Measurements from ENCODE around the gene SNRPA.

Gene SNRPA

GRCh38 chr19:40791996-40792395 is 41.0 kb downstream of the SNRPA start:
- Histone ChIP-seq H3K9ac (ENCODE audit: low read length) (no peak overlapping the region), H3K4ac (ENCODE audit: low read depth, low read length) (no peak overlapping the region), H2AK5ac (ENCODE audit: low read length) (no peak overlapping the region), H2BK120ac (ENCODE audit: insufficient read depth, low read length, poor library complexity) (no peak overlapping the region), H3K14ac (ENCODE audit: low read length) (no peak overlapping the region), H3K4me2 (ENCODE audit: low read length) (no peak overlapping the region), H4K91ac (ENCODE audit: low read depth, low read length) (no peak overlapping the region), H2BK5ac (ENCODE audit: low read depth, low read length, poor library complexity) (no peak overlapping the region), H4K8ac (ENCODE audit: low read depth, low read length) (no peak overlapping the region), H3K9me3 (ENCODE audit: insufficient read depth, low read depth, low read length) (no peaks in the 10 kb centered on the region), H3K79me1 (ENCODE audit: low read length) (peaks cover 2% of the 10 kb centered on the region), H3K79me2 (ENCODE audit: control insufficient read depth, insufficient read depth, low read length, poor library complexity) (no peaks in the 10 kb centered on the region), H3K18ac (ENCODE audit: low read length) (no peak overlapping the region), H3K4me3 (ENCODE audit: low read depth, low read length) (no peak overlapping the region), H3K23ac (ENCODE audit: low read length) (no peak overlapping the region), H3K27me3 (ENCODE audit: insufficient read depth, low read length) (no peaks in the 10 kb centered on the region), H3K27ac (ENCODE audit: low read depth, low read length) (no peak overlapping the region), H3K36me3 (ENCODE audit: control insufficient read depth in 1 of 2, insufficient read depth in 2 of 2, low read length in 2 of 2) (no peaks in the 10 kb centered on the region), H2AFZ (ENCODE audit: insufficient read depth, low read length, poor library complexity) (no peak overlapping the region), H2BK12ac (ENCODE audit: low read length) (no peak overlapping the region), H4K12ac (ENCODE audit: low read depth, low read length) (no peak overlapping the region), H3K4me1 (ENCODE audit: control insufficient read depth in 1 of 2, insufficient read depth in 2 of 2, low read length in 2 of 2) (no peaks in the 10 kb centered on the region)
- WGBS (ENCODE audit: extremely low coverage, insufficient coverage, insufficient read length), result no CpG with 5 or more reads among the region's 3 CpGs
- no peak for DNase-seq

GRCh38 chr19:40797166-40797962 is 46.4 kb downstream of the SNRPA start:
- Histone ChIP-seq H3K79me2 (ENCODE audit: control insufficient read depth, insufficient read depth, low read length, poor library complexity) (peaks cover 27% of the 10 kb centered on the region), H3K14ac (ENCODE audit: low read length) (no peak overlapping the region)
- no CpG with 5 or more reads among the region's 14 CpGs for WGBS (ENCODE audit: extremely low coverage, insufficient coverage, insufficient read length)

GRCh38 chr19:40797963-40798682 is 47.1 kb downstream of the SNRPA start:
- H2BK120ac ChIP-seq (ENCODE audit: insufficient read depth, low read length, poor library complexity), result no peak overlapping the region
- H3K4me2 ChIP-seq (ENCODE audit: low read length), result peak overlapping the region; percentile 81
- peaks cover 32% of the 10 kb centered on the region for H3K79me2 ChIP-seq (ENCODE audit: control insufficient read depth, insufficient read depth, low read length, poor library complexity)
- no peak overlapping the region for H3K23ac ChIP-seq (ENCODE audit: low read length)
- peaks cover 24 to 34% of the 10 kb centered on the region in 2 experiments for H3K4me1 ChIP-seq (ENCODE audit: control insufficient read depth in 1 of 2, insufficient read depth in 2 of 2, low read length in 2 of 2)
- H3K27ac ChIP-seq (ENCODE audit: low read depth, low read length), result peak overlapping the region; percentile 63
- no peak overlapping the region for H2BK5ac ChIP-seq (ENCODE audit: low read depth, low read length, poor library complexity)
- WGBS (ENCODE audit: extremely low coverage, insufficient coverage, insufficient read length), result no CpG with 5 or more reads among the region's 28 CpGs
- H2AFZ ChIP-seq (ENCODE audit: insufficient read depth, low read length, poor library complexity), result no peak overlapping the region
- no peak overlapping the region for H4K91ac ChIP-seq (ENCODE audit: low read depth, low read length)
- H4K8ac ChIP-seq (ENCODE audit: low read depth, low read length), result peak overlapping the region; percentile 25
- peaks cover 10% of the 10 kb centered on the region for H3K79me1 ChIP-seq (ENCODE audit: low read length)
- H3K18ac ChIP-seq (ENCODE audit: low read length), result no peak overlapping the region
- H3K9me3 ChIP-seq (ENCODE audit: insufficient read depth, low read depth, low read length), result peaks cover 2% of the 10 kb centered on the region
- peak overlapping the region; percentile 64 for H3K4me3 ChIP-seq (ENCODE audit: low read depth, low read length)
- H3K27me3 ChIP-seq (ENCODE audit: insufficient read depth, low read length), result no peaks in the 10 kb centered on the region
- peaks cover 25 to 27% of the 10 kb centered on the region in 2 experiments for H3K36me3 ChIP-seq (ENCODE audit: control insufficient read depth in 1 of 2, insufficient read depth in 2 of 2, low read length in 2 of 2)
- H2AK5ac ChIP-seq (ENCODE audit: low read length), result no peak overlapping the region
- no peak overlapping the region for H3K9ac ChIP-seq (ENCODE audit: low read length)
- no peak overlapping the region for H2BK12ac ChIP-seq (ENCODE audit: low read length)
- no peak overlapping the region for H4K12ac ChIP-seq (ENCODE audit: low read depth, low read length)
- no peak overlapping the region for H3K4ac ChIP-seq (ENCODE audit: low read depth, low read length)
- DNase-seq, result peak; percentile 97 to 98
- no peak overlapping the region for H3K14ac ChIP-seq (ENCODE audit: low read length)

More at GRCh38 chr19:40797166-40797962, 46.4 kb downstream of the SNRPA start:
- peaks cover 10% of the 10 kb centered on the region for H3K79me1 ChIP-seq (ENCODE audit: low read length)
- H3K9ac ChIP-seq (ENCODE audit: low read length), result no peak overlapping the region
- H3K23ac ChIP-seq (ENCODE audit: low read length), result no peak overlapping the region
- no peak overlapping the region for H3K4ac ChIP-seq (ENCODE audit: low read depth, low read length)
- peak overlapping the region; percentile 4 for H2BK120ac ChIP-seq (ENCODE audit: insufficient read depth, low read length, poor library complexity)
- H3K27ac ChIP-seq (ENCODE audit: low read depth, low read length), result no peak overlapping the region
- no peak overlapping the region for H4K8ac ChIP-seq (ENCODE audit: low read depth, low read length)
- H2BK5ac ChIP-seq (ENCODE audit: low read depth, low read length, poor library complexity), result no peak overlapping the region
- no peak overlapping the region for H4K91ac ChIP-seq (ENCODE audit: low read depth, low read length)
- peaks cover 18 to 19% of the 10 kb centered on the region in 2 experiments for H3K36me3 ChIP-seq (ENCODE audit: control insufficient read depth in 1 of 2, insufficient read depth in 2 of 2, low read length in 2 of 2)
- H4K12ac ChIP-seq (ENCODE audit: low read depth, low read length), result no peak overlapping the region
- peaks cover 18 to 26% of the 10 kb centered on the region in 2 experiments for H3K4me1 ChIP-seq (ENCODE audit: control insufficient read depth in 1 of 2, insufficient read depth in 2 of 2, low read length in 2 of 2)
- no peak overlapping the region for H3K4me3 ChIP-seq (ENCODE audit: low read depth, low read length)
- H3K18ac ChIP-seq (ENCODE audit: low read length), result no peak overlapping the region
- DNase-seq, result peak in 1 of 2 donors; percentile 43
- H2AFZ ChIP-seq (ENCODE audit: insufficient read depth, low read length, poor library complexity), result no peak overlapping the region
- H3K9me3 ChIP-seq (ENCODE audit: insufficient read depth, low read depth, low read length), result no peaks in the 10 kb centered on the region
- H3K27me3 ChIP-seq (ENCODE audit: insufficient read depth, low read length), result no peaks in the 10 kb centered on the region
- no peak overlapping the region for H3K4me2 ChIP-seq (ENCODE audit: low read length)
- no peak overlapping the region for H2BK12ac ChIP-seq (ENCODE audit: low read length)
- peak overlapping the region; percentile 18 for H2AK5ac ChIP-seq (ENCODE audit: low read length)

DNA sequence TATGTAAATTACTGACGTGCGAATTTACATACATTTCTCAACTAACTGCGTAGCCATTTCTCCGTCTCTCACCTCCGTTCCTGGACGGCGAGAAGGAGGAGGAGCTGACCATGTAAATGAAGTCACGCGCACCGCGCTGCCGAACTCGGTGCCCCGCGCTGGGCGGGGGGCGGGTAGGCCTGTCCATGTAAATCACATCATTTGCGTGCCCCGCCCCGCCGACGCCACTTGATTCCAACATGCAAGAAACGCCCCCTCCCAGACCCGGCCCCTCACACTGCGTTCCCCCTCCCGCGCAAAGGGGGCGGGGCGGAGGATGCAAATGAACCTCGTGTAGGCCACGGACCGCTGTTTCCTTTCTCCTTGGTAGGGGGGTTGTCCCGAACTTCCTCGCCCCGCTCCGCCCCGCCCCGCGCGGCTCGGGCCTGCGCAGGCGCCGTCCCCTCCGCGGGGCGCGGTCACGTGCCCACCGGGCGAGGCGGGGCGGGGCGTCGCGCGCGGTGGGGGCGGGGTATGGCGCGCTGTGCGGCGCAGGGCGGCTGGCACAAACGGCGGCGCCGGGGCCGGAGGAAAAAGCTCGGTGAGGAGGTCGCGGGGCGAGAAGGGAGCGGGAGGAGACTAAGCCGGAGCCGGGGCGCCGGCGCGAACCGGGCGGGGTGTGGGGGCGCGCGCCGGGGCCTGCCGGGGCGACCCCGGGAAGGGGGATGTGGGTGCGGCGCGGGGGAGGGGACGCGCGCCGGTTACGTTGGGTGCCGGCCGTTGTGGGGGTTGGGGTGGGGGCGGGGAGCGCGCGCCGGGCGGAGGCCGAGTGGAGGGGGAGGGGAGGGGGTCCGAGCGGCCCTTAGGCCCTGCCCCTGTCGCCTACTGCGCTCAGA is 47.9 kb downstream of the SNRPA start, which contains the start of gene EGLN2:
TSS of gene EGLN2 (plus strand) at position 509 of the 875 bp plus-strand sequence. CDS start 1,382 bp downstream, outside the sequence.
- peak within 1 kb of the TSS; percentile 83 for H3K4me2 ChIP-seq (ENCODE audit: low read length)
- peak within 1 kb of the TSS; percentile 87 for H2BK120ac ChIP-seq (ENCODE audit: insufficient read depth, low read length, poor library complexity)
- H4K91ac ChIP-seq (ENCODE audit: low read depth, low read length), result peak within 1 kb of the TSS; percentile 90
- peak within 1 kb of the TSS; percentile 81 for H3K27ac ChIP-seq (ENCODE audit: low read depth, low read length)
- peaks cover 31 to 40% of the 10 kb centered on the region in 2 experiments for H3K4me1 ChIP-seq (ENCODE audit: control insufficient read depth in 1 of 2, insufficient read depth in 2 of 2, low read length in 2 of 2)
- peak within 1 kb of the TSS; percentile 78 for H3K18ac ChIP-seq (ENCODE audit: low read length)
- peak within 1 kb of the TSS; percentile 31 for H2AFZ ChIP-seq (ENCODE audit: insufficient read depth, low read length, poor library complexity)
- peak within 1 kb of the TSS; percentile 96 for H3K14ac ChIP-seq (ENCODE audit: low read length)
- H4K8ac ChIP-seq (ENCODE audit: low read depth, low read length), result peak within 1 kb of the TSS; percentile 81
- peak within 1 kb of the TSS; percentile 2 for H2BK12ac ChIP-seq (ENCODE audit: low read length)
- peak; percentile 100 for DNase-seq
- peaks cover 33 to 34% of the 10 kb centered on the region in 2 experiments for H3K36me3 ChIP-seq (ENCODE audit: control insufficient read depth in 1 of 2, insufficient read depth in 2 of 2, low read length in 2 of 2)
- peak within 1 kb of the TSS; percentile 82 for H3K4ac ChIP-seq (ENCODE audit: low read depth, low read length)
- no peak within 1 kb of the TSS for H3K23ac ChIP-seq (ENCODE audit: low read length)
- no CpG with 5 or more reads among the region's 110 CpGs for WGBS (ENCODE audit: extremely low coverage, insufficient coverage, insufficient read length)
- peak within 1 kb of the TSS; percentile 60 for H2AK5ac ChIP-seq (ENCODE audit: low read length)
- peak within 1 kb of the TSS; percentile 85 for H3K9ac ChIP-seq (ENCODE audit: low read length)
- peak within 1 kb of the TSS; percentile 83 for H2BK5ac ChIP-seq (ENCODE audit: low read depth, low read length, poor library complexity)
- peaks cover 39% of the 10 kb centered on the region for H3K79me2 ChIP-seq (ENCODE audit: control insufficient read depth, insufficient read depth, low read length, poor library complexity)
- H3K4me3 ChIP-seq (ENCODE audit: low read depth, low read length), result peak within 1 kb of the TSS; percentile 89
- peak within 1 kb of the TSS; percentile 68 for H4K12ac ChIP-seq (ENCODE audit: low read depth, low read length)
- H3K79me1 ChIP-seq (ENCODE audit: low read length), result peaks cover 10% of the 10 kb centered on the region
- H3K27me3 ChIP-seq (ENCODE audit: insufficient read depth, low read length), result no peaks in the 10 kb centered on the region
- peaks cover 2% of the 10 kb centered on the region for H3K9me3 ChIP-seq (ENCODE audit: insufficient read depth, low read depth, low read length)
